Panc1 (cell line): ENCODE results near the gene CELA3A.

Experiments used
- POLR2AphosphoS5 ChIP-seq: IDR thresholded peaks from 2 replicates; pipeline ENCODE4 v1.6.1; 2012; ENCODE audit warnings: mild to moderate bottlenecking, low read depth, low read length, moderate library complexity
- TCF7L2 ChIP-seq: IDR thresholded peaks from 2 replicates; pipeline ENCODE4 v1.6.1; 2011; ENCODE audit warnings: mild to moderate bottlenecking, low read depth, low read length, inconsistent platforms
- TF ChIP-seq, protein P1 (sequence below): fragments of 450-650 bp; IDR thresholded peaks from 2 replicates; pipeline ENCODE4 v1.5.1; 2017; ENCODE audit warnings: mild to moderate bottlenecking

DNA sequence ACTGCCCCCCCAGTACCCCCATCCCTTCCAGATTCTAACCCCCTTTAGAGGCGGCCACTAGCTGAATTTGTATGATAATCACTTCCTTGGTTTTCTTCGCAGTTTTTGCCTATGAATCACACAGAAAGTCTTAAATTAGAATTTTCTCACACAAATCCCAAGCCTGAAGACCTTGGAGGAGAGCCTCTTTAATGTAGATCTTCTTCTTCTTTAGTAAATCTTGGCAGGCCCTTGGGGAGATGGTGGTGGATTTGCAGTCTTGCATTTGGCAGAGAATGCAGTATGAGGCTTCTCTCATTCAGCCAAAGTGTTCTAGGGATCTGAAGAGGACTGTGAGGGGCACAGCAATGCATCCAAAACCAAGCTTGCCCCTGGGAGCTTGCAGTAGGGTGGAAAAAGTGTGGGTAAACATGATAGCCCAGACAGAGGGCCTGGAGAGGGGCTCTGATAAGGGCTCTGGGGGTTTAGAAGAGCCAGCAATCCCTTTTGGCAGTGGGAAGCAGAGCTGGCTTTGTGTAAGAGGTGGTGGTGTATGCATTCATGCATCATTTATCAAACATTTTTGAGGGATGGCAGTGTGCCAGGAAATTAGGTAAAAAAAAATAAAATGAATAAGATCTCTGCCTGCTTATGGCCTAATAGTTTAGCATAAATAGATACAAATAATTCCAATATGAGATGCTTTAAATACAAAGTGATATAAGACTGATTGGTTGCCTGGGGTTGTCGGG lies 43.4 kb downstream of the CELA3A start:
- TF ChIP-seq TCF7L2 (no peak), POLR2AphosphoS5 (no peak)
- TF ChIP-seq, protein P1, sequence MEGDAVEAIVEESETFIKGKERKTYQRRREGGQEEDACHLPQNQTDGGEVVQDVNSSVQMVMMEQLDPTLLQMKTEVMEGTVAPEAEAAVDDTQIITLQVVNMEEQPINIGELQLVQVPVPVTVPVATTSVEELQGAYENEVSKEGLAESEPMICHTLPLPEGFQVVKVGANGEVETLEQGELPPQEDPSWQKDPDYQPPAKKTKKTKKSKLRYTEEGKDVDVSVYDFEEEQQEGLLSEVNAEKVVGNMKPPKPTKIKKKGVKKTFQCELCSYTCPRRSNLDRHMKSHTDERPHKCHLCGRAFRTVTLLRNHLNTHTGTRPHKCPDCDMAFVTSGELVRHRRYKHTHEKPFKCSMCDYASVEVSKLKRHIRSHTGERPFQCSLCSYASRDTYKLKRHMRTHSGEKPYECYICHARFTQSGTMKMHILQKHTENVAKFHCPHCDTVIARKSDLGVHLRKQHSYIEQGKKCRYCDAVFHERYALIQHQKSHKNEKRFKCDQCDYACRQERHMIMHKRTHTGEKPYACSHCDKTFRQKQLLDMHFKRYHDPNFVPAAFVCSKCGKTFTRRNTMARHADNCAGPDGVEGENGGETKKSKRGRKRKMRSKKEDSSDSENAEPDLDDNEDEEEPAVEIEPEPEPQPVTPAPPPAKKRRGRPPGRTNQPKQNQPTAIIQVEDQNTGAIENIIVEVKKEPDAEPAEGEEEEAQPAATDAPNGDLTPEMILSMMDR: no peak
